AML-193 (cell line): ENCODE measurements around the gene ARHGAP24.

ENCODE experiments used
- DNase-seq, 2 experiments: peaks; one replicate each; lab custom pipeline; 2025; lab: John Stamatoyannopoulos, UW

The ARHGAP24 gene

GRCh38 chr4:85697854-85698253, 222.9 kb downstream of the ARHGAP24 start:
- DNase-seq = peak; percentile 21 to 42

GRCh38 chr4:85700362-85700761, 225.4 kb downstream of the ARHGAP24 start:
- no peak for DNase-seq

GRCh38 chr4:85701861-85702321, 226.9 kb downstream of the ARHGAP24 start:
- peak; percentile 29 to 34 for DNase-seq

- DNase-seq = no peak
Measured at GRCh38 chr4:85703096-85703495, 228.1 kb downstream of the ARHGAP24 start.

GRCh38 chr4:85707611-85708010, 232.7 kb downstream of the ARHGAP24 start:
- no peak for DNase-seq

- DNase-seq = no peak
Measured at GRCh38 chr4:85708468-85708867, 233.5 kb downstream of the ARHGAP24 start.

- DNase-seq = no peak
Measured at GRCh38 chr4:85713005-85713404, 238.1 kb downstream of the ARHGAP24 start.

GRCh38 chr4:85715991-85716737, 241.2 kb downstream of the ARHGAP24 start:
- DNase-seq = no peak

GRCh38 chr4:85717351-85717750, 242.4 kb downstream of the ARHGAP24 start:
- peak in 1 of 2 experiments; percentile 3 for DNase-seq

GRCh38 chr4:85717847-85718246, 242.9 kb downstream of the ARHGAP24 start:
- DNase-seq = no peak

GRCh38 chr4:85720735-85721134, 245.8 kb downstream of the ARHGAP24 start:
- DNase-seq = no peak

GRCh38 chr4:85722401-85722800, 247.5 kb downstream of the ARHGAP24 start:
- no peak for DNase-seq

GRCh38 chr4:85722807-85723206, 247.9 kb downstream of the ARHGAP24 start:
- DNase-seq = no peak

GRCh38 chr4:85724791-85725563, 250.0 kb downstream of the ARHGAP24 start:
- peak; percentile 51 to 62 for DNase-seq

- DNase-seq = peak; percentile 88 to 92
Measured at GRCh38 chr4:85725721-85726170, 250.8 kb downstream of the ARHGAP24 start.

- DNase-seq = no peak
Measured at GRCh38 chr4:85726555-85726954, 251.6 kb downstream of the ARHGAP24 start.

GRCh38 chr4:85728464-85728863, 253.5 kb downstream of the ARHGAP24 start:
- DNase-seq = no peak

- no peak for DNase-seq
Measured at GRCh38 chr4:85732124-85732523, 257.2 kb downstream of the ARHGAP24 start.

GRCh38 chr4:85733798-85734197, 258.8 kb downstream of the ARHGAP24 start:
- no peak for DNase-seq

GRCh38 chr4:85734424-85734831, 259.5 kb downstream of the ARHGAP24 start:
- no peak for DNase-seq

GRCh38 chr4:85736571-85736970, 261.6 kb downstream of the ARHGAP24 start:
- DNase-seq = peak; percentile 66 to 72

- no peak for DNase-seq
Measured at GRCh38 chr4:85737254-85737653, 262.3 kb downstream of the ARHGAP24 start.

GRCh38 chr4:85738721-85739120, 263.8 kb downstream of the ARHGAP24 start:
- DNase-seq = no peak
